ENCODE results near the gene HVCN1.

HVCN1 gene

DNA sequence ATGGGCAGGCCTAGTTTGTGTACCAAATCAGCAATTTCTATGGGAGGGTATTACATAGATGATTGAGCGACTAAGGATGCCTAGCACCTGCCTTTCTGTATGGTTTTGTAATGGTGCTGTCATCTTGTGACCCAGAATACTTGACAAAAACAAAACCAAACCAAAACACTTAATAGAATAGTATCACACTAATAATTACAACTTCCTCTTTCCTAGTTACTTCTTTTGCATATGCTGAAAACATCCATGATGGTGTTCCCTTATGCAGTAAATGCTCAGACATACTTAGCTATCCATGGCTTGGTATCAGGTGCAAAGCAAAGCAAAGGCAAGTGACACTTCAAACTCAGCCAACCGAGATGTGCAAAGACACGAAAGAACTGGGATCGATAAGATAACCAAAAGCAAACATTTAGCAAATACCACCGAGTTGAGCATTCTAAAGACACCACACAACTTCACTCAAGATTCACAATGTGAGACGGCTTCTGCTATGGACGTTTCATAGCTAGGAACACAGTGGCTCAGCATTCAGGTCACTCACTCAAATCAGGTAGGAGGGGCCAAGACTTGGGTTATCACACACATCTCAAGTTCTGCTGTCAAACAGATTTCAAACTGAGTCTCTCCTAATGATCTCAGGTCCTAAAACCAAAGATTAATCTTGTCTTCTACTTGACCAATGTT lies 29.4 kb upstream of the HVCN1 start:
- Mint-ChIP-seq H3K36me3 (ENCODE audit: low read depth) (peaks cover 68% of the 10 kb centered on the region), H3K4me1 (ENCODE audit: low read depth) (peaks cover 13% of the 10 kb centered on the region), H3K27me3 (no peaks in the 10 kb centered on the region), H3K4me3 (no peak overlapping the region), H3K27ac (no peak overlapping the region), H3K9me3 (no peaks in the 10 kb centered on the region)
- intact Hi-C loops (cut with micrococcal nuclease), result no loop called here

DNA sequence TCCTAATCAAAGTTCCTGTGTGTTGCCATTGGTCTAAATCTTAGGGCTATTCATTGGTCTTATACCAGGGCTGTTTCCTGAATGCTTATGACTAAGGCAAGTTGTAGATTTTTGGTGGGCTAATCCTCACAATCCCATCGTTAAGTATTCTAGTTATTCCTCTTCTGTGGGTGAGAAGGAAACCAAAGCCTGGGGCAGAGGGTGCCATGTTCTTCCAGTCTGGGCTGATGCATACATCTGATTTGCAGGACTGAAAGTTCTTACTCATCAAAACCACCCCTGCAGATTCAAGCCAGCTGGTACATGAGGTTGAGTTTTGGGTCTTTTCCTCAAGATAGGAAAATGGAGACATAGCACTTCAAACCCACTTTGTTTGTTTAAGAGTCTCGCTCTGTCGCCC lies 28.1 kb upstream of the HVCN1 start:
- Mint-ChIP-seq H3K36me3 (ENCODE audit: low read depth) (peaks cover 59% of the 10 kb centered on the region), H3K4me1 (ENCODE audit: low read depth) (peaks cover 13% of the 10 kb centered on the region), H3K4me3 (no peak overlapping the region), H3K9me3 (no peaks in the 10 kb centered on the region), H3K27me3 (no peaks in the 10 kb centered on the region), H3K27ac (no peak overlapping the region)
- intact Hi-C loops (cut with micrococcal nuclease), result no loop called here

DNA sequence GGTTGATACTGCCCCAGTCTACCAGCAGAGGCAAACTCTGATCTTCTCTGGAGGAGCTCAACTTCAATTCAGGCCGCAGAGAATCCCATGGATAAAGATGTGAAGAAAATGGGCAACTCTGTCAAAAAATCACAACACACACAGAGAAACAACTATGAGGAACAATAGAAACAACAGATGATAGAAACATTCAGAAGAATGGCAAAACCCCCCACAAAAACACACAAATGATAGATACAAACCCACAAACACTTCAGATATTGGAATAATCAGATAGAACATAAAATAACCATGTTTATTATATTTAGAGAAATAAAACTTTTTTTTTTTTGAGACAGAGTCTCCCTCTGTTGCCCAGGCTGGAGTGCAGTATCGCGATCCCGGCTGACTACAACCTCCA lies 20.0 kb upstream of the HVCN1 start:
- Mint-ChIP-seq H3K4me1 (ENCODE audit: low read depth) (no peaks in the 10 kb centered on the region), H3K36me3 (ENCODE audit: low read depth) (peaks cover 6% of the 10 kb centered on the region), H3K27ac (no peak overlapping the region), H3K4me3 (no peak overlapping the region), H3K27me3 (no peaks in the 10 kb centered on the region), H3K9me3 (no peaks in the 10 kb centered on the region)
- intact Hi-C loops (cut with micrococcal nuclease), result no loop called here

DNA sequence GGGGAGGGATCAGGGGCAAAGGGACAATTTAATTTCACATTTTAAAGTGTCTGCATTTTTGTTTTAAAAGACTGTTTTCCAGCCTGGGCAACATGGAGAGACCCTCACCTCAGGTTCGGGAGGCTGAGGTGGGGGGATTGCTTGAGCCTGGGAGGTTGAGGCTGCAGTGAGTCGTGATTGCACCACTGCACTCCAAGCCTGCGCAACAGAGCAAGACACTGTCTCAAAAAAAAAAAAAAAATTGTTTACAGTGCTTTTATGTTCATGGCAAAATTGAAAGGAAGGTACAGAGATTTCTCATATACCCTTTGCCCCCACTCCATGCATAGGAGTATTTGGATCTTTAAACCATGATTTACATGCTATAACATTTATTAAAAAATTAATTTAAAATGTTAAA lies 16.4 kb upstream of the HVCN1 start:
- Mint-ChIP-seq H3K27ac (no peak overlapping the region), H3K4me3 (no peak overlapping the region), H3K4me1 (ENCODE audit: low read depth) (peaks cover 1% of the 10 kb centered on the region), H3K9me3 (no peaks in the 10 kb centered on the region), H3K27me3 (no peaks in the 10 kb centered on the region), H3K36me3 (ENCODE audit: low read depth) (peaks cover 6% of the 10 kb centered on the region)
- intact Hi-C loops (cut with micrococcal nuclease), result no loop called here

DNA sequence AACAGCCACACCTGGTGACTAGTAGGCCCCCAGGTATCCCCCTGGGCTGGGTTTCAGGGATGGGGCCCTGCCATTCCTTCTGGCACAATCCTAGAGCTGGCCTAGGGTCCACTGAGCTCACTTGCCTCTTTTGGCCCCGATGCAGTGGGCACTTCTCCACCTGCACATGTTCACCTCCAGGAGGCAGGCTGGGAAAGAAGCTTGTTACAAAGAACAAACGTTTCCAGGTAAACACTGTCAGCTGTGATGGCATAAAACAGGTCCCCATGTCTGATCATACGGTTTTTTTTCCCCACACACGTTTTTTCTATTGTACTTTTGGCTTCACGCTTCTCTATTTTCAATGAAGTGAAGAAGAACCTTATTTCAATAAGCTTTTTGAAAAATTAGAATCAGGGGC lies 15.8 kb upstream of the HVCN1 start:
- no peak overlapping the region for H3K27ac Mint-ChIP-seq
- intact Hi-C loops (cut with micrococcal nuclease), result no loop called here
- H3K27me3 Mint-ChIP-seq, result no peaks in the 10 kb centered on the region
- peaks cover 6% of the 10 kb centered on the region for H3K36me3 Mint-ChIP-seq (ENCODE audit: low read depth)
- H3K4me1 Mint-ChIP-seq (ENCODE audit: low read depth), result peaks cover 7% of the 10 kb centered on the region
- no peak overlapping the region for H3K4me3 Mint-ChIP-seq
- no peaks in the 10 kb centered on the region for H3K9me3 Mint-ChIP-seq

DNA sequence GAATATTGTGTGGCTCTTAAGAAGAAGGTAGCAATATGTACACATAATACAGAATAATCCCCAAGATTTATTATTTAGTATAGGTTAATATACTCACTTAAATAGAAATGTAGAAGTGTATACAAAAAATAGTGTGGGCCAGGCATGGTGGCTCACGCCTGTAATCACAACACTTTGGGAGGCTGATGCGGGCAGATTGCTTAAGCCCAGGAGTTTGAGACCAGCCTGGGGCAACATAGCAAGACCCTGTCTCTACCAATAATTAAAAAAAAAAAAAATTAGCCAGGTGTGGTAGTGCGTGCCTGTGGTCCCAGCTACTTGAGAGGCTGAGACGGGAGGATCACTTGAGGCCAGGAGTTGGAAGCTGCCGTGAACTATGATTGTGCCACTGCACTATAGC lies 15.3 kb upstream of the HVCN1 start:
- no peaks in the 10 kb centered on the region for H3K9me3 Mint-ChIP-seq

DNA sequence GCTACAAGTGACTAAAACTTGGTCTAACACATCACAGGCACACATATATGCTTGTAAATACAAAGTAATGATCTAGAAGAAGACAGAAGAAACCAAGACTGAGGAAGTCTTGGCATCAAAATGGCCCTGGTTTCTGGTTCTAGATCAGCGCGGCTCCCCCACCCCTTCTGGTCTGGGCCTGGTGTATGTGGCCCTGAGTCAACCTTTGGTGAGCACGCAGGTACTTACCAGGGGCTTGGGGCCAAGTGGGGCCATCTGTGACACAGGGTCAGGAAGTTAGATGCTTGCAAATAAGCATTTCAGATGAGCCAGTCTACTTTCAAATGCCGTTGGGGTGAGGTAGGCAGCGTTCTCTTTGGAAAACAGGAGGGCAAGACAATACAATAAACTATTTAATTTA lies 13.2 kb upstream of the HVCN1 start:
- Mint-ChIP-seq H3K4me1 (ENCODE audit: low read depth) (peaks cover 34% of the 10 kb centered on the region), H3K27me3 (no peaks in the 10 kb centered on the region), H3K4me3 (no peak overlapping the region), H3K36me3 (ENCODE audit: low read depth) (no peaks in the 10 kb centered on the region), H3K9me3 (no peaks in the 10 kb centered on the region), H3K27ac (no peak overlapping the region)
- intact Hi-C loops (cut with micrococcal nuclease), result no loop called here

More for the DNA sequence above, 15.3 kb upstream of the HVCN1 start:
- intact Hi-C loops (cut with micrococcal nuclease), result no loop called here
- no peaks in the 10 kb centered on the region for H3K27me3 Mint-ChIP-seq
- H3K36me3 Mint-ChIP-seq (ENCODE audit: low read depth), result peaks cover 6% of the 10 kb centered on the region
- H3K27ac Mint-ChIP-seq, result no peak overlapping the region
- H3K4me1 Mint-ChIP-seq (ENCODE audit: low read depth), result peaks cover 12% of the 10 kb centered on the region
- H3K4me3 Mint-ChIP-seq, result no peak overlapping the region

DNA sequence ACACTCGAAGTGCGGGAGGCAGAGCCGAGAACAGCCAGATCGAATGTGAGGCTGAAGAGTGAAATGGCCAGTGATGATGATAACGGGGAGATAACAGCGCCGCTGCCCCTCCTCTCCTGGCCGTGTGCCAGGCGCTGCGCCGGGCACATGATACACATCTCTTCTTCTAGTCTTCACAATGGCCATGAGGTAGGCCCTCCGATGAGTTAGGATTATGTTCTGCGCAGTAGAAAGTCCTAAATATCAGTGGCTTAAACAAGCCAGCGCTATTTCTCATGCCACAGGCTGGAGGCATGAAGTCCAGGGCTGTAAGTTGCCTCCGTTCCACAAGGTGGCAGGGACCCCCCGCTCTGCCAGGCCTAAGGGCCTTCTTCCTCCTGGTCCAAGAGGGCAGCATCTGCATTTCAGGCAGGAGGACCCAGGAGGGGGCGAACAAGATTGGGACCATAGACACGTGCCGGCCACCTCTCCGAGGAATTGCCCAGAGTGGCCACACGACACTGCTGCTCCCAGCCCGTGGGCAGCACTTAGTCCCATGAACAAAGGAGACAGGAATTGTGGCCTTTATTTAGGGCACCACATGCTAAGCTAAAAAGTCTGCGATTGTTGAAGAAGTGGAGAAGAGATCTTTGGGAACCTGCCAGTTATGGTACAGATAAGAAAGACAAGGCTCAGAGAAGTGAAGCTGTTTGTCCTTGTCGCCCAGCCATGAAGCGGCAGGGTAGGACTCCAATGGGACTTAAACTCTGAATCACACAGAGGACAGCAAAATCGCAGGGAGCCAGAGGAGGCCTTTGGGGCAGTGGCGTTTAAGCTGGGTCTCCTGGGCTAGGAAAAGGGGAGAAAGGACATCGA lies 10.9 kb upstream of the HVCN1 start:
- H3K4me1 Mint-ChIP-seq (ENCODE audit: low read depth), result peaks cover 53% of the 10 kb centered on the region
- H3K36me3 Mint-ChIP-seq (ENCODE audit: low read depth), result no peaks in the 10 kb centered on the region
- H3K27ac Mint-ChIP-seq, result peak overlapping the region; percentile 64
- intact Hi-C loops (cut with micrococcal nuclease), result no loop called here
- H3K9me3 Mint-ChIP-seq, result no peaks in the 10 kb centered on the region
- no peaks in the 10 kb centered on the region for H3K27me3 Mint-ChIP-seq
- H3K4me3 Mint-ChIP-seq, result no peak overlapping the region

DNA sequence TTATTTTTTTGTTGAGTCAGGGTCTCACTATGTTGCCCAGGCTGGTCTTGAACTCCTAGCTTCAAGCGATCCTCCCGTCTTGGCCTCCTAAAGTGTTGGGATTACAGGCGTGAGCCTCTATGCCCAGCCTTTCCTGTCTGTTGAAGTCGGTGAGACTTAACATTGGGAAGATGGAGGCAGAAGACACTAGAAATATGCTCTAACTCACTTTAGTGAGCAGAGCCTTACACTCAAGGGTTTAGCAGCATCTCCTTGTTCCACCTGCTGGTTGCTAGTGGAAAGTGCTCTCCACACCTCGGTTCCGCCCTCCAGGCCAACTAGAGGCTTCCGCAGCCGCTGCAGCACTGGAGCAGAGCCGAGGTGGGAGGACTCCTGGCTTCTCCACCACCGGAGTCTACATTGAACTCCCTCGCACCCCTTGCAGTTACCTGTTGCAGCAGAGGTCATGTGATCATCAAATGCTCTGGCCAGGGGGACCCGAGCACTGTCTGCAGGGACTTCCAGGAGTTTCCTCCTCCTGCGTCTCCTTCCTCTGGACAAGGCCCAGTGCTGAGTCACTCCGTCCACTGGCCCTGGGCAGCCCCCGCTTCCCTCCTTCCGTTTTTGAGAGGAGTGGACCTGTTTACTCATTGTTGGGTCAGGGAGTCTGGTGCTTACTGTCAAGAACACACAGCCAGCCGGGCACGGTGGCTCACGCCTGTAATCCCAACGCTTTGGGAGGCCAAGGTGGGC lies 9.4 kb upstream of the HVCN1 start:
- no peaks in the 10 kb centered on the region for H3K36me3 Mint-ChIP-seq (ENCODE audit: low read depth)
- peaks cover 67% of the 10 kb centered on the region for H3K4me1 Mint-ChIP-seq (ENCODE audit: low read depth)
- H3K9me3 Mint-ChIP-seq, result no peaks in the 10 kb centered on the region
- H3K27ac Mint-ChIP-seq, result peak overlapping the region; percentile 64
- intact Hi-C loops (cut with micrococcal nuclease), result no loop called here
- peak overlapping the region; percentile 60 for H3K4me3 Mint-ChIP-seq
- H3K27me3 Mint-ChIP-seq, result no peaks in the 10 kb centered on the region

DNA sequence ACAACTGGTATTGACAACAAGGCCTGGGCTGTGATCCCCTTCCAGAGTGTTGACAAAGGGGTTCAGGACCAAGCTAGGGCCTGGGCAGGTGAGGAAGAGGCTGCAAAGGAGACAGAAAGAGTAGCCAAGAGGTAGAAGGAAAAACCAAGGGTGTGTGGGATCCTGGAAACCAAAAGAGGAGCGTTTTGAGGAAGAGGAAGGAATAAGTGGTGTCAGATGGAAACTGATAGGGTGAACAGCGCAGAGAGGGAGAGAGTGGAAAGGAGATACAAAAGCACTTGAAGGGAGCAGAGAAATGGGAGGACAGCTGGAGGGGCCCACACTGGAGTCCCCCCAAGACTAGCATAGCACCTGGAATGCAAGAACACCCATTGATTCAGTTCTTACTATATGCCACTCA lies 8.3 kb upstream of the HVCN1 start:
- H3K9me3 Mint-ChIP-seq, result no peaks in the 10 kb centered on the region
- peak overlapping the region; percentile 64 for H3K27ac Mint-ChIP-seq
- intact Hi-C loops (cut with micrococcal nuclease), result no loop called here
- no peaks in the 10 kb centered on the region for H3K36me3 Mint-ChIP-seq (ENCODE audit: low read depth)
- no peak overlapping the region for H3K4me3 Mint-ChIP-seq
- no peaks in the 10 kb centered on the region for H3K27me3 Mint-ChIP-seq
- H3K4me1 Mint-ChIP-seq (ENCODE audit: low read depth), result peaks cover 75% of the 10 kb centered on the region

DNA sequence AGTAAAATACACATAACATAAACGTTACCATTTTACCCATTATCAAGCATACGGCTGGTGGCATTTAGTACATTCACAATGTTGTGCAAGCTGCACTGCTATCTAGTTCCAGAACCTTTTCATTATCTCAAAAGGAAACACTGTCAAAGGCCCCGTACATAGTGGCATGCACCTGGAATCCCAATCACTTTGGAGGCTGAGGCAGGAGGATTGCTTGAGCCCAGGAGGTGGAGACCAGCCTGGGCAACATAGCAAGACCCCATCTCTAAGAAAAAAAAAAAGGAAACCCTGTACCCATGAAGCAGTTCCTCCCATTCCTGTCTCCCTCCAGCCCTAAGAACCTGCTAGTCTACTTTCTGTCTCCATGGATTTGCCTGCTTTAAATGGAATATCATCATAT lies 7.4 kb upstream of the HVCN1 start:
- no peaks in the 10 kb centered on the region for H3K36me3 Mint-ChIP-seq (ENCODE audit: low read depth)
- no peaks in the 10 kb centered on the region for H3K9me3 Mint-ChIP-seq
- H3K27ac Mint-ChIP-seq, result peak overlapping the region; percentile 64
- peaks cover 85% of the 10 kb centered on the region for H3K4me1 Mint-ChIP-seq (ENCODE audit: low read depth)
- no peaks in the 10 kb centered on the region for H3K27me3 Mint-ChIP-seq
- intact Hi-C loops (cut with micrococcal nuclease), result no loop called here
- no peak overlapping the region for H3K4me3 Mint-ChIP-seq

DNA sequence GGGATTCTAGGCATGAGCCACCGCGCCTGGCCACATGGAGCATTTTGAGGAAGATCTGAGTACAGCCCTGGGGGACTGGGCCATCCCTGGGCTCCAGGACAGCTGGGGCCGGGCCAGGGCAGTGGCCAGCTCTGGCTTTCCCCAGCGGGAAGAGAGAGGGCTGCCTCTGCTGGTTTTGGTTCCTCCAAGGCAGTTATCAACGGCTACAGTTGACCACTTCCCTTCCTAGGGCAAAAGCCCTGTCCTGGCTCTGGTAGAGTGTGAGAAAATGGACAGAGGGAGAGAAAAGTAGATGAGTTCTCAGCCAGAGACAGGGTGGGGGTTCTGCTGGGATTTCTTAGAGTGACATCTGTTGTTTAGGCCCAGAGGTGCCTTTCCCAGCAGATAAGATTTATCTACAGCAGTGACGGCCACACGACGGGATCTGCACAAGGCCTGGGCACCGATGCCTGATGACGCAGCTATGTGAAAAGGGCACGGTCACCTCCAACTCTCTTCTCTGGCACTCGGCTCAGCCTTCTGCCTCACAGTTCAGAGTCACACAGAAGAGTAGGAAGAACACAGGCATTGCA lies 5.5 kb upstream of the HVCN1 start:
- Mint-ChIP-seq H3K27ac (peak overlapping the region; percentile 92), H3K4me3 (peak overlapping the region; percentile 17), H3K27me3 (no peaks in the 10 kb centered on the region), H3K9me3 (no peaks in the 10 kb centered on the region), H3K36me3 (ENCODE audit: low read depth) (no peaks in the 10 kb centered on the region), H3K4me1 (ENCODE audit: low read depth) (peaks cover 93% of the 10 kb centered on the region)
- intact Hi-C loops (cut with micrococcal nuclease), result loop anchor here (1.0 to 5.0 kb wide), 2 partner anchors 48 to 87 kb away; partner anchors contain the start of gene PPP1CC

DNA sequence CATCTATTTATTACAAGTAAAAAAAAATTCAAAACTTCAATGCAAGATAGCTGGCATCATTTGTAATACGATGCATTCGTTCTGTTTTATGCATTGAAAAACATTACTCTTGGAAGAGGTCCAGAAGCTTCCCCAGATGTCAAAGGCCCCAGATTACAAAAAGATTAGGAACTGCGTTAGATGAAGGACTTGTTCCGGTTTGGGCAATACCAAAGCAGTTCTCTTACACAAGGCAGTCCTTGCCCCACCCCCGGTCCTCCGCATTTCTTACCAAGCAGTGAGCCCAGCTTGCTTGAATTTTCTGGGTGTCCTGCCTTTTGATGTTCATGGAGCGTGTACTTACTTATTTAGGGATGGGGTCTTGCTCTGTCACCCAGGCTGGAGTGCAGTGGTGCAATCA lies 4.8 kb upstream of the HVCN1 start:
- H3K4me3 Mint-ChIP-seq, result peak overlapping the region; percentile 17
- peaks cover 89% of the 10 kb centered on the region for H3K4me1 Mint-ChIP-seq (ENCODE audit: low read depth)
- intact Hi-C loops (cut with micrococcal nuclease), result loop anchor here (1.0 to 5.0 kb wide), 2 partner anchors 49 to 86 kb away; partner anchors contain the start of gene PPP1CC
- no peaks in the 10 kb centered on the region for H3K27me3 Mint-ChIP-seq
- no peaks in the 10 kb centered on the region for H3K9me3 Mint-ChIP-seq
- H3K27ac Mint-ChIP-seq, result peak overlapping the region; percentile 92
- H3K36me3 Mint-ChIP-seq (ENCODE audit: low read depth), result peaks cover under 1% of the 10 kb centered on the region

DNA sequence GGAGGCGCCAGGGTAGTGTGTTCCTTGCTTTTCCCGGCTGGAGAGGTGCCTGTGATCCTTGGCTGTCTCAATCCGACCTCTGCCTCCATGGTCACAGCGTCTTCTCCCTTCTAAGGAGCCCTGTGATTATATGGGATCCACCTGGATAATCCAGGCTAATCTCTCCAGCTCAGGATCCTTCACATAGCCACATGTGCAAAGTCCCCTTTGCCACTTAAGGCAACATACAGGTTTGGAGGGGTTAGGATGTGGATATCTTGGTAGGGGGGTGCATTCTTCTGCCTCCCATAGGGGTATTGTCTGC lies 1.2 kb upstream of the HVCN1 start:
- H3K4me1 Mint-ChIP-seq (ENCODE audit: low read depth), result peaks cover 90% of the 10 kb centered on the region
- intact Hi-C loops (cut with micrococcal nuclease), result loop anchor here (5.0 kb wide), 1 partner anchor 83 kb away; no protein-coding TSS in a partner anchor
- no peaks in the 10 kb centered on the region for H3K27me3 Mint-ChIP-seq
- H3K27ac Mint-ChIP-seq, result peak overlapping the region; percentile 88
- peaks cover 26% of the 10 kb centered on the region for H3K36me3 Mint-ChIP-seq (ENCODE audit: low read depth)
- no peak overlapping the region for H3K4me3 Mint-ChIP-seq
- no peaks in the 10 kb centered on the region for H3K9me3 Mint-ChIP-seq
